ENCODE measurements around the gene PHOX2B. TPM values are rescaled to one million over a fixed set of nuclear protein-coding genes. Genes with fewer than 3 reads are reported as not detected.

PHOX2B gene
- total and polyA plus RNA-seq, 3 donors from 2014 or later, result 0.16 to 0.20 TPM; not detected in 1

- Histone ChIP-seq H3K4me3 (no peak overlapping the region), H3K27ac (no peak overlapping the region), H3K27me3 (no peaks in the 10 kb centered on the region), H3K9me3 (no peaks in the 10 kb centered on the region), H3K36me3 (ENCODE audit: low read depth, missing control alignments) (no peaks in the 10 kb centered on the region), H3K4me1 (no peaks in the 10 kb centered on the region)
- 8 to 9% methylated on average over 12 of the region's 12 CpGs for WGBS, 2 donors
- no peak for DNase-seq
- TF ChIP-seq POLR2A (IDR thresholded peaks at IDR 0.05) (no peak), CTCF (IDR thresholded peaks at IDR 0.05) (no peak)
- intact Hi-C loops (cut with DNase I; ENCODE audit: low total_unique reads), result no loop called here
These were observed 1.1 kb upstream of the PHOX2B start for GRCh38 chr4:41749631-41750039.

GRCh38 chr4:41748074-41748570, 403 bp downstream of the PHOX2B start:
- 3 to 6% methylated on average over 21 of the region's 21 CpGs for WGBS, 2 donors
- Histone ChIP-seq H3K4me3 (no peak overlapping the region), H3K36me3 (ENCODE audit: low read depth, missing control alignments) (no peaks in the 10 kb centered on the region), H3K27ac (no peak overlapping the region), H3K27me3 (no peaks in the 10 kb centered on the region), H3K9me3 (no peaks in the 10 kb centered on the region), H3K4me1 (no peaks in the 10 kb centered on the region)
- TF ChIP-seq CTCF (IDR thresholded peaks at IDR 0.05), result no peak
- no peak for TF ChIP-seq POLR2A (IDR thresholded peaks at IDR 0.05)
- intact Hi-C loops (cut with DNase I; ENCODE audit: low total_unique reads), result no loop called here
- no peak for DNase-seq

- Histone ChIP-seq H3K36me3 (ENCODE audit: low read depth, missing control alignments) (no peaks in the 10 kb centered on the region), H3K27ac (no peak overlapping the region), H3K27me3 (no peaks in the 10 kb centered on the region), H3K4me1 (no peaks in the 10 kb centered on the region), H3K9me3 (no peaks in the 10 kb centered on the region), H3K4me3 (no peak overlapping the region)
- DNase-seq, result no peak
- TF ChIP-seq CTCF (IDR thresholded peaks at IDR 0.05) (no peak), POLR2A (IDR thresholded peaks at IDR 0.05) (no peak)
- 3 to 5% methylated on average over 27 to 49 of the region's 49 CpGs for WGBS, 2 donors
- intact Hi-C loops (cut with DNase I; ENCODE audit: low total_unique reads), result no loop called here
These were observed 1.1 kb downstream of the PHOX2B start for GRCh38 chr4:41747230-41748055.

- 4 to 7% methylated on average over 35 to 37 of the region's 37 CpGs for WGBS, 2 donors
- H3K27me3 ChIP-seq, result no peaks in the 10 kb centered on the region
- DNase-seq, result no peak
- no peak overlapping the region for H3K4me3 ChIP-seq
- H3K27ac ChIP-seq, result no peak overlapping the region
- no peaks in the 10 kb centered on the region for H3K4me1 ChIP-seq
- no peaks in the 10 kb centered on the region for H3K9me3 ChIP-seq
- TF ChIP-seq POLR2A (IDR thresholded peaks at IDR 0.05), result no peak
- TF ChIP-seq CTCF (IDR thresholded peaks at IDR 0.05), result no peak
- intact Hi-C loops (cut with DNase I; ENCODE audit: low total_unique reads), result no loop called here
- no peaks in the 10 kb centered on the region for H3K36me3 ChIP-seq (ENCODE audit: low read depth, missing control alignments)
These were observed 1.9 kb downstream of the PHOX2B start for GRCh38 chr4:41746440-41747229.
